Ishikawa (cell line): Measurements from ENCODE around the gene CHMP1A.
A peak's percentile ranks its signal among the peaks of the same experiment; 100 is the strongest.

Experiments used
- CEBPB ChIP-seq: IDR thresholded peaks from 2 replicates; pipeline ENCODE4 v1.6.1; 2012
- CREB1 ChIP-seq: IDR thresholded peaks from 2 replicates; pipeline ENCODE4 v1.6.1; 2012; ENCODE audit warnings: low read depth
- EGR1 ChIP-seq: IDR thresholded peaks from 2 replicates; pipeline ENCODE4 v1.6.1; 2012
- EP300 ChIP-seq: IDR thresholded peaks from 2 replicates; pipeline ENCODE4 v1.6.1; 2012; ENCODE audit warnings: borderline replicate concordance
- FOXM1 ChIP-seq: IDR thresholded peaks from 2 replicates; pipeline ENCODE4 v1.6.1; 2012; ENCODE audit warnings: low read depth, borderline replicate concordance
- MAX ChIP-seq: IDR thresholded peaks from 2 replicates; pipeline ENCODE4 v1.6.1; 2012
- NFIC ChIP-seq: IDR thresholded peaks from 2 replicates; pipeline ENCODE4 v1.6.1; 2012
- RAD21 ChIP-seq: IDR thresholded peaks from 2 replicates; pipeline ENCODE4 v1.6.1; 2012; ENCODE audit warnings: low read depth
- REST ChIP-seq: IDR thresholded peaks from 2 replicates; pipeline ENCODE4 v1.6.1; 2012; ENCODE audit warnings: low read depth, mild to moderate bottlenecking
- TAF1 ChIP-seq: IDR thresholded peaks from 2 replicates; pipeline ENCODE4 v1.6.1; 2012; ENCODE audit warnings: low read depth, mild to moderate bottlenecking
- TCF12 ChIP-seq: IDR thresholded peaks from 2 replicates; pipeline ENCODE4 v1.6.1; 2012; ENCODE audit warnings: low read depth
- TEAD4 ChIP-seq: IDR thresholded peaks from 2 replicates; pipeline ENCODE4 v1.6.1; 2012
- USF1 ChIP-seq: IDR thresholded peaks from 2 replicates; pipeline ENCODE4 v1.6.1; 2012
- YY1 ChIP-seq: IDR thresholded peaks from 2 replicates; pipeline ENCODE4 v1.6.1; 2012; ENCODE audit warnings: low read depth
- ZBTB7A ChIP-seq: IDR thresholded peaks from 2 replicates; pipeline ENCODE4 v1.6.1; 2012; ENCODE audit warnings: low read depth

CHMP1A gene

GRCh38 chr16:89600427-89600826 lies 57.1 kb downstream of the CHMP1A start:
- TF ChIP-seq YY1, result no peak

- 0 out of 2 replicates have a peak, but pooled peaks have one; percentile 3 for TF ChIP-seq MAX
- 0 out of 2 replicates have a peak, but pooled peaks have one; percentile 24 for TF ChIP-seq USF1
- TF ChIP-seq FOXM1, result no peak
Observed at GRCh38 chr16:89599902-89600301, 57.6 kb downstream of the CHMP1A start.

GRCh38 chr16:89599451-89599858 lies 58.1 kb downstream of the CHMP1A start:
- TF ChIP-seq MAX, result no peak
- peak; percentile 63 for TF ChIP-seq RAD21
- TF ChIP-seq ZBTB7A, result peak; percentile 57; the same call in 1 of the 2 replicates
- no peak for TF ChIP-seq NFIC
- no peak for TF ChIP-seq TEAD4

GRCh38 chr16:89598199-89598598 lies 59.3 kb downstream of the CHMP1A start:
- TF ChIP-seq USF1, result no peak
- no peak for TF ChIP-seq TAF1
- no peak for TF ChIP-seq NFIC
- no peak for TF ChIP-seq RAD21

GRCh38 chr16:89596957-89597649 lies 60.4 kb downstream of the CHMP1A start:
- TF ChIP-seq RAD21 (no peak), ZBTB7A (no peak), FOXM1 (no peak), USF1 (no peak), REST (no peak), EP300 (no peak), CEBPB (no peak), YY1 (no peak), TAF1 (no peak), EGR1 (no peak), MAX (no peak), NFIC (no peak), TEAD4 (no peak)

- TF ChIP-seq CEBPB (no peak), EGR1 (no peak), YY1 (no peak), ZBTB7A (no peak), USF1 (no peak)
Observed at GRCh38 chr16:89596061-89596689, 61.3 kb downstream of the CHMP1A start.

GRCh38 chr16:89595330-89596060 lies 62.0 kb downstream of the CHMP1A start:
- TF ChIP-seq FOXM1, result no peak
- TF ChIP-seq USF1, result no peak
- no peak for TF ChIP-seq TAF1
- no peak for TF ChIP-seq CEBPB
- no peak for TF ChIP-seq TEAD4
- no peak for TF ChIP-seq MAX
- no peak for TF ChIP-seq EP300
- TF ChIP-seq YY1, result no peak
- TF ChIP-seq TCF12, result no peak
- no peak for TF ChIP-seq CREB1
- no peak for TF ChIP-seq NFIC
- no peak for TF ChIP-seq RAD21
- no peak for TF ChIP-seq REST
- TF ChIP-seq EGR1, result no peak
- no peak for TF ChIP-seq ZBTB7A
